Stimulated activated naive CD4-positive, alpha-beta T cell (primary cell): ENCODE measurements around the gene SPP2.

Source experiments
- DNase-seq, 6 experiments: peaks; one replicate each; lab custom pipeline; 2025; lab: John Stamatoyannopoulos, UW

Gene SPP2

GRCh38 chr2:234092344-234092743 lies 41.8 kb downstream of the SPP2 start:
- DNase-seq = no peak

DNA sequence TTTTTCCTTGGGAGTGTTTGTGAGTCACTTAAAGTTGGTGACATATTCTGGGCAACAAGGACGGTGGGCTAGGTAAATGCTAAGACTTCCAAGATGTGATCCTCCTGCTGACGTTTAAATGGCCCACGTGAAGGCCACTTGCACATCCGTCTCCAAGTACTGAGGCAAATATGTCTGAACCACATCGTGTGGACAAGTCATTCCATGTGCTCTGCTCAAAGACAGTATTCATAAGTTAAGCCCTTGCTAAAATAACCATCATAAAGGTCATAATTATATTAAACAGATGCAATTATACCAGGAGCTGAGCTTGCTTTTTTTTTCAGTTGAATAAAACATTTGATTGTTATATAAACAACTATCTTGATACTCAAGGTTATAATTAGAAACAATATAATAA lies 44.8 kb downstream of the SPP2 start:
- DNase-seq = no peak

DNA sequence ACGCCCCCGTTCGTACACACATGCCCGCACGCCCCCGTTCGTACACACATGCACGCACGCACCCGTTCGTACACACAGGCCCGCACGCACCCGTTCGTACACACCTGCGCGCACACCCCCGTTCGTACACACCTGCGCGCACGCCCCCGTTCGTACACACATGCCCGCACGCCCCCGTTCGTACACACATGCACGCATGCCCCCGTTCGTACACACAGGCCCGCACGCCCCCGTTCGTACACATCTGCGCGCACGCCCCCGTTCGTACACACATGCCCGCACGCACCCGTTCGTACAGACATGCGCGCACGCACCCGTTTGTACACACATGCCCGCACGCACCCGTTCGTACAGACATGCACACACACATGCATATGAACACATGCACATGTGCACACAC lies 45.7 kb downstream of the SPP2 start:
- DNase-seq = no peak

DNA sequence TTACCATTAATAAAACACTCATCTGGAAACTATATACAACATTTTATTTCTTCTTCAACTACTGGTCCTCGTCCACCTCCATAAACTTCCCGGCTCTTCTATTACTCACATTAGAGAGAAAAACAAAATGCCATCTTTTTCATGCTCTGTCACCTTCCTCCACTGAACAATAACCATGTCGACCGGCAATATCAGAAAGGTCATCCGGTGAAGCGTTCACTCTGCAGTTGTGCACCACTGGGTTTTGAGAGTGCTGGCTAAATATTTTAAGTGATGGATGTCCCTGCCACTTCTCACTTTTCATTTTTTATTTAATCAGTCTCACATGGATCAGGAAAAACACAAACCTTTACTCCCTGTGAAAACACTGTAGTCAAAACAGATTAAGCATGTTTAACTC lies 48.2 kb downstream of the SPP2 start:
- no peak for DNase-seq

- no peak for DNase-seq
Measured at GRCh38 chr2:234099266-234099665, 48.8 kb downstream of the SPP2 start.

GRCh38 chr2:234100686-234101085 lies 50.2 kb downstream of the SPP2 start:
- DNase-seq = peak in 3 of 6 experiments; percentile 20 to 42 (median 27)

DNA sequence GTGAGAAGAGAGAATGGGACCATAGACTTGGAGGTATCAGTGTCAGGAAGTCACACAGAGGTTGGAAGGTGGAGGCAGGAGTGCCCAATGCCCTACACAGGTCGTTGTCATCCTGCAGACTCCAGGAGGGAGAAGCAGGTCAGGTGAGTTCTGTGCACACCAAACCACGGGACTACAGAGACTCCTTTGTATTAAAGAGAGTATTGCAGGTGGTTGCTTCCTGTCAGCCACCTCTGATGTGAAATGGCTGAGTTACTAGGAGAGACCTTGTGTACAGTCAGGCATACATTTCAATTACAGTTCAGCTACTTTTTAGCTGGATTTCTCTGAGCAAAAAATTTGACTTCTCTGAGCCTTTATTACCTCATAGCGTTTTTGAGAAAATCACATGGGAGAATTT lies 51.6 kb downstream of the SPP2 start:
- DNase-seq = peak in 3 of 6 experiments; percentile 29 to 52 (median 48)

GRCh38 chr2:234107861-234108260 lies 57.4 kb downstream of the SPP2 start:
- DNase-seq = no peak

DNA sequence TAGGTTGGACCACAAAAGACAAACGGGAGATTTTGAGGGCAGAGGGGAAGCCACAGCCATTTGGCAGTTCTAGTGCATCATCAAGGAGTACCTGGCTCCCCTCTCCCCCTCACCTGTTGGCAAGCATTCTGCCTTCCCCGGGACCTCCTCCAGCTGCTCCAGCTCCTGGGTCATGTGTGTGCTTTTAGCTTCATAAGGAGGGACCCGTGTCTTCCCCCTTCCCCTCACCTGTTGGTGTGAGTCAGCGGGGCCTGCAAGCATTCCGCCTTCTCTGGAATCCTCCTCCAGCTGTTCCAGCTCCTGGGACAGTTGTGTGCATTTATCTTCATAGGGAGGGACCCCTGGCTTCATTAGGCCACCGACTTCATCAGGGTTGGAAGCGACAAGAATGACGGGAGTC lies 58.8 kb downstream of the SPP2 start:
- DNase-seq = no peak

- no peak for DNase-seq
Measured at GRCh38 chr2:234110219-234110618, 59.7 kb downstream of the SPP2 start.

DNA sequence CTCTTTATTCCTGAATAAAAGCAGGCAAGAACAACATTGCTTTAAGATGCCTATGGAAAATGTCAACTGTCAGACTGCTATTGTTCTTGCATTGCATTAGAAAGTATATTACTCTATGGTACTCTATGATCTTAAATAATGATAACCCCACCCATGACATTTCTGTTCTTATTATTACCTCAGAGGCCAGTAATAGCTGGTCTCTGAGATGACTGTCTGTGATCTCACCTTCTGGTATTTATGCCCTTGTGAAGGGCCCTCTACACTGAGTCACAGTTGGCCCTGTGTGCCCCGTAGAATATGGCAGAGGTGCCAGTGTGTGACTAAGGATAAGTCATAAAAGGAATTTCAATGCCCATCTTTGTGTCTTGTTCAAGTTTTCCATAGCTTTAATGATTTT lies 61.0 kb downstream of the SPP2 start:
- no peak for DNase-seq

GRCh38 chr2:234116010-234116409 lies 65.5 kb downstream of the SPP2 start:
- no peak for DNase-seq

GRCh38 chr2:234121999-234122398 lies 71.5 kb downstream of the SPP2 start:
- DNase-seq = no peak

DNA sequence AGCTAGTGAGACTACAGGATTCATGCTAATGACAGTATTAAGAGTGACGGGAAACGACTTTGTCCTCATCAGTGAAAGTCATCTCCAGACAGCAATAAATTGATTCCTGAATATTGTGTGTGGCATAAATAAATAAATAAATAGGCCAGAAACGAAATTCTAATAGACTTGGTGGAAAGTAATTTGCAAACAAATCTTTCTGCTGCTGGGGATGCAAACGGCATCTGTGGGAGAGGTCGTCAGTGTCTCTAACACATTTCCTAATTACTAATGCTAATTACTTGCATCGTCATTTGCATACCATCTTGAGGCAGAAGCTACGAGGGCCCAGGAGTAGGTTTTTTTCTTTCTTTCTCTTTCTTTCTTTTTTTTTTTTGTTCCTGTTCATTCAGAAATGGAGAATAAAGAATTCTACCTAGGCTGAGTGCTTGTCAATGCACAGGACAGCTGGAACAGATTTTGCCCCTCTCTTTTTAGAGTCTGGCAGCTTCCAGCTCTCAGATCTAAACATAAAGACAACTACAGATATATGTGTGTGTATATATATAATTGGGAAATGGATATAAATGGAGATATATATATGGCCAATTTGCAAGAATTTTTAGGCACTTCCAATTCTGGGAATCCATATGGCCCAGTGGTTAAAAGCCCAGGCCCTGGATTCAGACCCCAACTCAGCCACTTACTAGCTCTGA lies 75.1 kb downstream of the SPP2 start:
- no peak for DNase-seq

DNA sequence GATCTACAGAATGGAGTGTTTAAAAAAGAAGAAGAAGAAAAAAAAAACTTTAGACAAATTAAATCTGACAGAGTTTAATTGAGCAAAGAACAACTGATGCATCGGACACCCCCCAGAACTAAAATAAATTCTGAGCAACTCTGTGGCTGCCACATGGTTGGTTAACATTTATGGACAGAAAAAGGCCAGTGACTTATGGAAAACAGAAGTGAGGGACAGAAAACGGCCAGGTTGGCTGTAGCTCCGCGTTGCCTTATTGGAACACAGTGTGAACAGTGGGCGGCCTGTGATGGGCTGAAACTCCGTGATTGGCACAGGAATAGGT lies 75.6 kb downstream of the SPP2 start:
- DNase-seq = no peak
